Activated T-helper 1 cell treated with Interleukin-2 at 50 U/mL for 16 hours (primary cell): ENCODE results near the gene TOGARAM1.

ENCODE experiments used
- DNase-seq: peaks from one replicate; pipeline ENCODE4 v3.0.0-alpha.2; 2020; ENCODE audit warnings: low read depth

The TOGARAM1 gene

GRCh38 chr14:44963775-44964380, 1.9 kb downstream of the TOGARAM1 start:
- no peak for DNase-seq

GRCh38 chr14:44966601-44967336, 4.8 kb downstream of the TOGARAM1 start:
- no peak for DNase-seq

- no peak for DNase-seq
Measured at GRCh38 chr14:44968714-44969113, 6.7 kb downstream of the TOGARAM1 start.

GRCh38 chr14:44970907-44971306, 8.9 kb downstream of the TOGARAM1 start:
- DNase-seq = no peak

GRCh38 chr14:44971459-44971858, 9.5 kb downstream of the TOGARAM1 start:
- DNase-seq = no peak

GRCh38 chr14:44979273-44979672, 17.3 kb downstream of the TOGARAM1 start:
- DNase-seq = no peak

GRCh38 chr14:44979740-44980356, 17.9 kb downstream of the TOGARAM1 start:
- no peak for DNase-seq

- no peak for DNase-seq
Measured at GRCh38 chr14:44981198-44981597, 19.2 kb downstream of the TOGARAM1 start.

GRCh38 chr14:44982594-44982993, 20.6 kb downstream of the TOGARAM1 start:
- no peak for DNase-seq

- no peak for DNase-seq
Measured at GRCh38 chr14:44988694-44989093, 26.7 kb downstream of the TOGARAM1 start.

GRCh38 chr14:44989497-44990440, 27.8 kb downstream of the TOGARAM1 start:
- DNase-seq = no peak

GRCh38 chr14:44990533-44990932, 28.5 kb downstream of the TOGARAM1 start:
- DNase-seq = no peak

- DNase-seq = no peak
Measured at GRCh38 chr14:44995196-44995595, 33.2 kb downstream of the TOGARAM1 start.

- DNase-seq = no peak
Measured at GRCh38 chr14:44995770-44996294, 33.8 kb downstream of the TOGARAM1 start.

- DNase-seq = no peak
Measured at GRCh38 chr14:45003924-45004323, 41.9 kb downstream of the TOGARAM1 start.

- DNase-seq = no peak
Measured at GRCh38 chr14:45015133-45015532, 53.1 kb downstream of the TOGARAM1 start.

GRCh38 chr14:45028107-45028626, 66.2 kb downstream of the TOGARAM1 start:
- no peak for DNase-seq

GRCh38 chr14:45034730-45035129, 72.7 kb downstream of the TOGARAM1 start:
- DNase-seq = no peak

- no peak for DNase-seq
Measured at GRCh38 chr14:45038256-45038655, 76.3 kb downstream of the TOGARAM1 start.

- no peak for DNase-seq
Measured at GRCh38 chr14:45038865-45039264, 76.9 kb downstream of the TOGARAM1 start.

- no peak for DNase-seq
Measured at GRCh38 chr14:45039390-45039789, 77.4 kb downstream of the TOGARAM1 start.

- no peak for DNase-seq
Measured at GRCh38 chr14:45041641-45042040, 79.7 kb downstream of the TOGARAM1 start.
